Uterus (tissue), 4 donors: ENCODE measurements around the gene LCA5. TPM values are rescaled to one million over a fixed set of nuclear protein-coding genes. Genes with fewer than 3 reads are reported as not detected.

ENCODE experiments used
- DNase-seq, 2 donors: peaks; one replicate each; pipeline ENCODE4 v3.0.0-alpha.2; 2019 to 2020
- H3K27ac ChIP-seq, 2 donors: fragments of 200-600 bp; sonication (generic); 1 replicate in 1 of 2; 2 replicates in 1 of 2; pipeline ENCODE4 v1.5.1; 2016 to 2018
- H3K27me3 ChIP-seq, 2 donors: fragments of 200-600 bp; sonication (generic); one replicate each; pipeline ENCODE4 v1.5.1; 2018 to 2019; ENCODE audit warnings: control low read depth in 1 of 2
- H3K36me3 ChIP-seq, 2 donors: fragments of 200-600 bp; sonication (generic); one replicate each; pipeline ENCODE4 v1.5.1; 2019; ENCODE audit warnings: control low read depth in 1 of 2
- H3K4me1 ChIP-seq, 2 donors: fragments of 200-600 bp; sonication (generic); one replicate each; pipeline ENCODE4 v1.5.1; 2018 to 2019; ENCODE audit warnings: control low read depth in 1 of 2
- H3K4me3 ChIP-seq, 2 donors: fragments of 200-600 bp; sonication (generic); 1 replicate in 1 of 2; 2 replicates in 1 of 2; pipeline ENCODE4 v1.5.1; 2018 to 2019; ENCODE audit warnings: mild to moderate bottlenecking in 1 of 2
- H3K9me3 ChIP-seq, 2 donors: fragments of 200-600 bp; sonication (generic); one replicate each; pipeline ENCODE4 v1.5.1; 2019; ENCODE audit warnings: control low read depth in 1 of 2
- CTCF ChIP-seq, 4 experiments: fragments of 200-600 bp in 2 of 4; fragments of 450-650 bp in 2 of 4; sonication (generic) in 2 of 4; IDR thresholded peaks; one replicate each; pipeline ENCODE4 v1.5.1; 2016 to 2019; ENCODE audit warnings: antibody characterized with exemption in 4 of 4, mild to moderate bottlenecking in 2 of 4, moderate library complexity in 1 of 4
- POLR2A ChIP-seq, 2 donors: fragments of 450-650 bp; IDR thresholded peaks; one replicate each; pipeline ENCODE4 v1.6.1; 2016; ENCODE audit warnings: antibody characterized with exemption in 2 of 2, mild to moderate bottlenecking in 1 of 2, moderate library complexity in 1 of 2
- intact Hi-C: fragments of 100-400 bp; cut with DNase I; formaldehyde crosslinking; loops from one replicate; pipeline ENCODE4 v1.15.1; 2023; ENCODE audit warnings: low total_unique reads
- total RNA-seq, 4 donors: library from RNA; depleted of rRNA in 3 of 4; stranded (reverse); fragments of >200 nt in 3 of 4; gene quantifications; one replicate each; pipeline versions ENCODE4 v1.1.0 to v1.2.4, GENCODE V29; 2014 to 2023
- donor health status: DM: yes; HTN: yes; CAD: no.

LCA5 gene
- total RNA-seq, 4 donors from 2014 or later: 3.6 to 18.0 (median 9.3) TPM

GRCh38 chr6:79468116-79468515, 69.1 kb downstream of the LCA5 start:
- H3K27me3 ChIP-seq: no peaks in the 10 kb centered on the region
- no peak for TF ChIP-seq POLR2A (IDR thresholded peaks at IDR 0.05)
- no peak for TF ChIP-seq CTCF (IDR thresholded peaks at IDR 0.05)
- no peaks in the 10 kb centered on the region for H3K36me3 ChIP-seq
- H3K4me3 ChIP-seq: no peak overlapping the region
- DNase-seq: no peak
- intact Hi-C loops: no loop called here
- no peaks in the 10 kb centered on the region for H3K9me3 ChIP-seq
- H3K4me1 ChIP-seq: no peaks in the 10 kb centered on the region
- H3K27ac ChIP-seq: no peak overlapping the region

DNA sequence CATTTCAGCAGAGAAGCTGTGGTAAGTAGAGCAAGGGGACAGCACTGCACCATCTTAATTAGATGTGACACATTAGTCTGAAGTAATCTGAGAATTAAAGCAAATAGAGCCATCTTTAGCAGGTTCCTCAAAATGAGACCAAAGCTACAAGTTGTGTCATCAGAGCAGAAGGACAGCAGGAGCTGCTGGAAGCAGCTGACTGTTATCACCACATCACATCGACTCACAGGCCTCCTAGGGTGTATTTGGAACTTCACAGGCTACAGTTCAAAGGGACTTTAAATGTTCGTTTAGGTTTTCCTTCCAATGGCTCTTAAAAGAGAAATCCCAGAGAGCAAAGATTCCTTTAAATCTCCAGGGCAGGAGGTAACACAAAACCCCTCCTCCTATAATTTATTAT, 69.5 kb downstream of the LCA5 start:
- intact Hi-C loops: no loop called here
- Histone ChIP-seq H3K27ac (no peak overlapping the region), H3K36me3 (no peaks in the 10 kb centered on the region), H3K4me3 (no peak overlapping the region), H3K27me3 (no peaks in the 10 kb centered on the region), H3K9me3 (no peaks in the 10 kb centered on the region), H3K4me1 (no peaks in the 10 kb centered on the region)
- no peak for DNase-seq
- TF ChIP-seq CTCF (IDR thresholded peaks at IDR 0.05): no peak
- no peak for TF ChIP-seq POLR2A (IDR thresholded peaks at IDR 0.05)

DNA sequence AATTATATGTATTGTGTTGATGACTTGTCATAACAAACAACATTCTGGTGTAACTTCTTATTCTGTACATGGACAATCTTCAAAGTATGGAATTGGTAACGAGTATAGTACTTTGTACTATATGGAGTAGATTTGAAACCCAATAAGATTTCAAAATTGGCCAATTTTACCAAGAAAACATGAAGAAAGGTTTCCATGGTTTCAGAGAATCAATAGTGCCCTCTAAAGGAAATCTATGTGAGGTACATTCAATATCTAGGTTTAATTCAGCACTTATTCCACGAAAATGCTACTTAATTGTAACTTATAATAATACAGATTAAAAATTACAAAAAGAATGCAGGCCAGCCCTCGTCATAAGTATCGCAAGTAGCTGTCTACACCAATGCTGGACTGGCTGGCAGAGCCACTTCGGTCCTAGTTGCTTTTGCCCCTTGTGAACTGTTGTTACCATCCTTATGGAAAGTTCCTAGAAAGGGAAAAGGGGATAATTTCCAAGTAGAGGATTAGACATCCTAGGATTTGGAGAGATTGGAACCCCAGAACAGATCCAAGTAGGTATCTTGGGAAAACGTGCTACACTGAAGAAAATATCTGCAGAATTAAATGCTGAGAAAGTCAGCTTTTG, 70.9 kb downstream of the LCA5 start:
- no peak for DNase-seq
- Histone ChIP-seq H3K36me3 (no peaks in the 10 kb centered on the region), H3K27ac (no peak overlapping the region), H3K4me1 (no peaks in the 10 kb centered on the region), H3K9me3 (no peaks in the 10 kb centered on the region), H3K27me3 (no peaks in the 10 kb centered on the region), H3K4me3 (no peak overlapping the region)
- TF ChIP-seq CTCF (IDR thresholded peaks at IDR 0.05) (peak in 2 of 4 experiments; percentile 11 to 21), POLR2A (IDR thresholded peaks at IDR 0.05) (no peak)
- intact Hi-C loops: no loop called here

DNA sequence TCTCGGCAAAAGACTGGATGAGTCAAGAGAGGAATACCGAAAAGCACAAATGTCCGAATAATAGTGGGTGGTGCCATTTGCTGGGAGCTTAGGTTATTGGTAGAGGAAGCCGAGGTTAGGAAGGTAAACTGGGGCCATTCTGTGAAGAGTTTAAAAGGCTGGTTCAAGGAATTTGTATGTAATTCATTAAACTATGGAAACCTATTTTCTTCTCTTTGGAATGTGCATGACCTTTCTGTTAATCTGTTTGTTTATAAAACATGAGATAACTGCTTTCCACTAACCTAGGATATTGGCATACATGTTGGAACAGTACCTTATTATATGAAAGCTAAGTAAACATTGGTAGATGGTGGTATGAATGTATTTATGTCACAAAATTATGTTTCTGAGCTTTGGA, 71.8 kb downstream of the LCA5 start:
- no peaks in the 10 kb centered on the region for H3K27me3 ChIP-seq
- no peak for TF ChIP-seq POLR2A (IDR thresholded peaks at IDR 0.05)
- TF ChIP-seq CTCF (IDR thresholded peaks at IDR 0.05): no peak
- DNase-seq: no peak
- no peaks in the 10 kb centered on the region for H3K4me1 ChIP-seq
- H3K36me3 ChIP-seq: no peaks in the 10 kb centered on the region
- H3K9me3 ChIP-seq: no peaks in the 10 kb centered on the region
- H3K27ac ChIP-seq: no peak overlapping the region
- intact Hi-C loops: no loop called here
- H3K4me3 ChIP-seq: no peak overlapping the region

- no peaks in the 10 kb centered on the region for H3K4me1 ChIP-seq
- H3K4me3 ChIP-seq: no peak overlapping the region
- H3K9me3 ChIP-seq: no peaks in the 10 kb centered on the region
- DNase-seq: no peak
- TF ChIP-seq CTCF (IDR thresholded peaks at IDR 0.05): no peak
- TF ChIP-seq POLR2A (IDR thresholded peaks at IDR 0.05): no peak
- intact Hi-C loops: no loop called here
- no peak overlapping the region for H3K27ac ChIP-seq
- no peaks in the 10 kb centered on the region for H3K27me3 ChIP-seq
- H3K36me3 ChIP-seq: no peaks in the 10 kb centered on the region
These were observed 73.6 kb downstream of the LCA5 start for GRCh38 chr6:79463621-79464050.
